Right atrium auricular region (tissue), 2 donors: ENCODE measurements around the gene ZPR1. TPM values are rescaled to one million over a fixed set of nuclear protein-coding genes. Genes with fewer than 3 reads are reported as not detected.

ENCODE experiments used
- DNase-seq: peaks from one replicate; pipeline ENCODE4 v3.0.0-alpha.2; 2019; ENCODE audit warnings: low spot score
- H3K27ac ChIP-seq, 2 donors: fragments of 200-600 bp; sonication (generic); 1 replicate in 1 of 2; 2 replicates in 1 of 2; pipeline ENCODE4 v1.5.1; 2016 to 2019
- H3K27me3 ChIP-seq, 2 donors: fragments of 200-600 bp; sonication (generic); one replicate each; pipeline versions ENCODE4 v1.5.1 to v1.6.0; 2017 to 2019
- H3K36me3 ChIP-seq: fragments of 200-600 bp; sonication (generic); one replicate; pipeline ENCODE4 v1.5.1; 2016
- H3K4me1 ChIP-seq, 2 donors: fragments of 200-600 bp; sonication (generic); one replicate each; pipeline versions ENCODE4 v1.5.1 to v1.6.0; 2017 to 2019
- H3K4me3 ChIP-seq, 2 donors: fragments of 200-600 bp; sonication (generic); 1 replicate in 1 of 2; 2 replicates in 1 of 2; pipeline ENCODE4 v1.5.1; 2017 to 2019; ENCODE audit warnings: mild to moderate bottlenecking in 1 of 2, moderate library complexity in 1 of 2
- H3K9me3 ChIP-seq, 2 donors: fragments of 200-600 bp; sonication (generic); one replicate each; pipeline ENCODE4 v1.5.1; 2019
- total RNA-seq, 2 donors: library from RNA; depleted of rRNA; stranded (reverse); fragments of >200 nt; gene quantifications; one replicate each; pipeline ENCODE4 v1.1.0, GENCODE V29; 2016
- TF ChIP-seq, protein P1 (sequence below), 2 donors: fragments of 200-600 bp; sonication (generic); IDR thresholded peaks; one replicate each; pipeline ENCODE4 v1.5.1; 2019; ENCODE audit warnings: antibody characterized with exemption in 2 of 2

Gene ZPR1
- total RNA-seq, 2 donors from 2014 or later = 16.8 to 20.6 TPM

DNA sequence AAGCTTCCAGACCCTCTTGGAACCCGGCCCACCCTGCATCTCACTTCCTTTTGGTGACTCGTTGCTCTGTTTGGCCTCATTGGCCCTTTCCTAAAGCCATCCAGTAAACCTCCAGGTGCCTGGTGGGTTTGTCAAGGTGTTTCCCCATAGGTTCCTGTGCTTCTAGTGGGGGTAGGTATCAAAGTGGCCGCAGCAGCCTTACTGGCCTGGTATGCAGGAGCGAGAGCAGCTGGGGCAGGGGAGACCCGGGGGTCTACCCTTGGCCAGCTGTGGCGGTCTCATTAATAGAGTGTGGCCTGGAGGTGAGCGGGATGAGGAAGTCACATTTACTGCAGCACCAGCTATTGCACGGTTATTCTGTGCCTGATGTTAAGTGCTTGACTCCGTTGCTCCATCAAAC, 31.2 kb upstream of the ZPR1 start:
- H3K27ac ChIP-seq = no peak overlapping the region
- no peaks in the 10 kb centered on the region for H3K4me1 ChIP-seq

DNA sequence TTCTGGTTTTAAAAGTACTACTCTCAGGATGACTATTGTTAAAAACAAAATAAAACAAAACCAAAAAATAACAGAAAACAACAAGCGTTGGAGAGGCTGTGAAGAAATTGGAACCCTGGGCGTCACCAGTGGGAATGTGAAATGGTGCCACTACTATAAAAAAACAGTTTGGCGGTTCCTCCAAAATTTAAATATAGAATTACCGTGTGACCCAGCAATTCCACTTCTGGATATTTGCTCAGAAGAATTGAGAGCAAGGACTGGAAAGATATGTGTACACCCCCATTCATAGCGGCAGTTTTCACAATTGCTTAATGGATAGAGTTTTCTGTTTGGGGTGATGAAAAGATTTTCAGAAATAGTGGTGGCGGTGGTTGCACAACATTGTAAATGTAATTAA, 26.7 kb upstream of the ZPR1 start:
- H3K36me3 ChIP-seq = no peaks in the 10 kb centered on the region
- TF ChIP-seq, protein P1, sequence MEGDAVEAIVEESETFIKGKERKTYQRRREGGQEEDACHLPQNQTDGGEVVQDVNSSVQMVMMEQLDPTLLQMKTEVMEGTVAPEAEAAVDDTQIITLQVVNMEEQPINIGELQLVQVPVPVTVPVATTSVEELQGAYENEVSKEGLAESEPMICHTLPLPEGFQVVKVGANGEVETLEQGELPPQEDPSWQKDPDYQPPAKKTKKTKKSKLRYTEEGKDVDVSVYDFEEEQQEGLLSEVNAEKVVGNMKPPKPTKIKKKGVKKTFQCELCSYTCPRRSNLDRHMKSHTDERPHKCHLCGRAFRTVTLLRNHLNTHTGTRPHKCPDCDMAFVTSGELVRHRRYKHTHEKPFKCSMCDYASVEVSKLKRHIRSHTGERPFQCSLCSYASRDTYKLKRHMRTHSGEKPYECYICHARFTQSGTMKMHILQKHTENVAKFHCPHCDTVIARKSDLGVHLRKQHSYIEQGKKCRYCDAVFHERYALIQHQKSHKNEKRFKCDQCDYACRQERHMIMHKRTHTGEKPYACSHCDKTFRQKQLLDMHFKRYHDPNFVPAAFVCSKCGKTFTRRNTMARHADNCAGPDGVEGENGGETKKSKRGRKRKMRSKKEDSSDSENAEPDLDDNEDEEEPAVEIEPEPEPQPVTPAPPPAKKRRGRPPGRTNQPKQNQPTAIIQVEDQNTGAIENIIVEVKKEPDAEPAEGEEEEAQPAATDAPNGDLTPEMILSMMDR (IDR thresholded peaks at IDR 0.05) = no peak
- H3K9me3 ChIP-seq = no peaks in the 10 kb centered on the region
- no peak for DNase-seq
- no peaks in the 10 kb centered on the region for H3K27me3 ChIP-seq
- no peak overlapping the region for H3K4me3 ChIP-seq
- H3K4me1 ChIP-seq = no peaks in the 10 kb centered on the region
- H3K27ac ChIP-seq = no peak overlapping the region

More for the DNA sequence above, 31.2 kb upstream of the ZPR1 start:
- no peak for DNase-seq
- H3K4me3 ChIP-seq = no peak overlapping the region
- TF ChIP-seq, protein P1 (IDR thresholded peaks at IDR 0.05) = no peak
- no peaks in the 10 kb centered on the region for H3K27me3 ChIP-seq
- no peaks in the 10 kb centered on the region for H3K9me3 ChIP-seq
- no peaks in the 10 kb centered on the region for H3K36me3 ChIP-seq

DNA sequence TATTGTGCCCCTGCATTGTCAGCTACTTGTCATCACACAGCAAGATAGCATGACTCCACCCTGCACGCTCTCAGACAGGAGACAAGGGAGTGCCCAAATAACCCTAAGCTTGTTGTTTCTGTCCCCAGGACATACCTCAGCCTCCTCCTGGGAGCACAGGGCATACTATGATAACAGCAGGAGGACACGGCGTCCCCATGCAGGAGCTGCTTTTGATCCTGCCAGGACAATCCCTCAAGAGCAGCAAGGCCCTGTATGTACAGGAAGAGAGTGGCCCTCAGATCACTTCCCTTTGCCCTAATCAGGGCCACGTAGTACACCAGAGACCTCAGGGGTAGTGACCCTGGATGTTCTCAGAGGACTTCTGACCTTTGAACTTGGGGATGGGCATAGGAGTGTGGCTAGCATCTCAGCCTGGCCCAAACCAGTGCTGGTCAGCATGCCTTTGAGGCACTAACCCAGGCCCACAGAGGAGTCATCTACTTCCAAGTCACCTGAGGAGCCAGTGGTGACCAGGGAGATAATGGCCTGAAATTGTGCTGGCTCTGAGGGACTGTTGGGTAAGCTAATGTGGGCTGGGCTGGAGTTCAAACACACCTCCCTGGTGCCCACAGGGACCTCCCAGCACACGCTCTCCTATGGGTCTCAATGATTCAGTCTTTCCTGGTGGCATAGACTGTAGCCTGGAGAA, 26.1 kb upstream of the ZPR1 start:
- DNase-seq = no peak
- H3K4me1 ChIP-seq = no peaks in the 10 kb centered on the region
- no peaks in the 10 kb centered on the region for H3K9me3 ChIP-seq
- no peaks in the 10 kb centered on the region for H3K27me3 ChIP-seq
- H3K27ac ChIP-seq = no peak overlapping the region
- H3K36me3 ChIP-seq = no peaks in the 10 kb centered on the region
- H3K4me3 ChIP-seq = no peak overlapping the region
- TF ChIP-seq, protein P1 (IDR thresholded peaks at IDR 0.05) = no peak

DNA sequence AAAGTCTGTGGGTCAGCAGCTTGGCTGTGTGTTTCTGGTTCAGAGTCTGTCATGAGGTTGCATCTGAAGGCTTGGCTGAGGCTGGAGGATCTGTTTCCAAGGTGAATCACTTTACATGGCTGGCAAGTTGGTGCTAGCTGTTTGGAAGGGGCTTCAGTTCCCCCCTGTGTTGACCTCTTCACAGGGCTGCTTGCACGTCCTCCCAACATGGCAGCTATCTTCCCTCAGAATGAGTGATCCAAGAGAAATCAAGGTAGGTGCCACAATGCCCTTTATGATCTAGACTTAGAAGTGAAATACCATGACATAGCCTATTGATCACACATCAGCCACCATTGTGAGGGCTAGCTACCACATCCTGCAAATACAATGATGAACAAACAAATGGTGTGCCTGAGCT, 25.3 kb upstream of the ZPR1 start:
- TF ChIP-seq, protein P1 (IDR thresholded peaks at IDR 0.05) = no peak
- DNase-seq = no peak
- no peaks in the 10 kb centered on the region for H3K4me1 ChIP-seq
- no peaks in the 10 kb centered on the region for H3K27me3 ChIP-seq
- no peaks in the 10 kb centered on the region for H3K9me3 ChIP-seq
- no peaks in the 10 kb centered on the region for H3K36me3 ChIP-seq
- H3K4me3 ChIP-seq = no peak overlapping the region
- H3K27ac ChIP-seq = no peak overlapping the region

DNA sequence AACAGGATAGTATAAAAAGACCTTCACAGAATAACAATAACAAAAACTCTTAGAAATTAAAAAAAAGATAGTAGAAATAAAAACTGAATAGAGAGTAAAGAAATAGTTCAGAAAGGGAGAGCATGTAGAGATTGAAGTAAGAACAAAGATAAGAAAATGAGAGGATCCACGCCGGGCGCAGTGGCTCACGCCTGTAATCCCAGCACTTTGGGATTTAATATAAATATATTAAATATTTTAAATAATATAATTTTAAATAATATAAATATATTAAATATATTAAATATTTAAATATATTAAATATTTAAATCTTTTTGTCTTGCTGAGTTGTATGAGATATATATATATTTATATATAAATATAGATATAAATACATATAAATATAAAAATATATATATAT, 24.3 kb upstream of the ZPR1 start:
- Histone ChIP-seq H3K4me1 (no peaks in the 10 kb centered on the region), H3K9me3 (no peaks in the 10 kb centered on the region), H3K27ac (no peak overlapping the region), H3K36me3 (no peaks in the 10 kb centered on the region), H3K27me3 (no peaks in the 10 kb centered on the region), H3K4me3 (no peak overlapping the region)
- no peak for DNase-seq
- TF ChIP-seq, protein P1 (IDR thresholded peaks at IDR 0.05) = no peak

DNA sequence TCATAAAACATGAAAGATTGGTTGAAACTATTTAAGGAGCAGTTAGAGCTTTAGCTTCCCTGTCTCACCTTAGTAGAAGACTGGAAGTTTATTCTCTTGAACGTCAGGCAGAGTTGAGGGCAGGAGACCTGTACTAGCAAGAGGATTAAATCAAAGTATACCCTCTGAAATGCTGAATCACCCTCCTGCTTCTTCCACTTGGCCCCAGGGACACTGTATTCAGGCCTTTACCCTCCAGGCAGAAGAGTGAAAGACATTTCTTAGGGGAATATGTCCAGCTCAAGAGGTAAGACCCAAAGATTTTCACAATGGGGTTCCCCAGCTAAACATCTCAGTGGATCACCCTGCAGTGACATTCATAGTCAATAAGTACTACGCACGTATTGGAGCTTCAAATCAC, 23.4 kb upstream of the ZPR1 start:
- TF ChIP-seq, protein P1 (IDR thresholded peaks at IDR 0.05) = no peak
- Histone ChIP-seq H3K36me3 (no peaks in the 10 kb centered on the region), H3K4me1 (no peaks in the 10 kb centered on the region), H3K27ac (no peak overlapping the region), H3K9me3 (no peaks in the 10 kb centered on the region), H3K4me3 (no peak overlapping the region), H3K27me3 (no peaks in the 10 kb centered on the region)
- no peak for DNase-seq
